Tibial artery (tissue), 4 donors: ENCODE results near the gene FLII.
A peak's percentile ranks its signal among the peaks of the same experiment; 100 is the strongest.

Source experiments
- DNase-seq, 2 donors: peaks; one replicate each; pipeline ENCODE4 v3.0.0-alpha.2; 2019
- H3K27ac ChIP-seq, 2 donors: fragments of 200-600 bp; sonication (generic) in 1 of 2; 1 replicate in 1 of 2; 2 replicates in 1 of 2; pipeline ENCODE4 v1.5.1; 2018 to 2019; ENCODE audit warnings: mild to moderate bottlenecking in 1 of 2
- H3K27me3 ChIP-seq, 2 donors: fragments of 200-600 bp; sonication (generic) in 1 of 2; one replicate each; pipeline versions ENCODE4 v1.5.1 to v1.6.0; 2016 to 2019
- H3K36me3 ChIP-seq, 3 donors: fragments of 200-600 bp; sonication (generic) in 2 of 3; one replicate each; pipeline ENCODE4 v1.5.1; 2016 to 2019; ENCODE audit warnings: mild to moderate bottlenecking in 2 of 3
- H3K4me1 ChIP-seq, 4 donors: fragments of 200-600 bp; sonication (generic) in 2 of 4; 1 replicate in 3 of 4; 2 replicates in 1 of 4; pipeline ENCODE4 v1.5.1; 2016 to 2019
- H3K4me3 ChIP-seq, 2 donors: fragments of 200-600 bp; sonication (generic) in 1 of 2; 1 replicate in 1 of 2; 2 replicates in 1 of 2; pipeline ENCODE4 v1.5.1; 2018 to 2019; ENCODE audit warnings: mild to moderate bottlenecking in 2 of 2
- H3K9me3 ChIP-seq, 3 donors: fragments of 200-600 bp; sonication (generic) in 1 of 3; one replicate each; pipeline ENCODE4 v1.5.1; 2016 to 2019
- intact Hi-C: fragments of 100-400 bp; cut with DNase I; formaldehyde crosslinking; loops from one replicate; pipeline ENCODE4 v1.15.0; 2023; ENCODE audit warnings: low total_unique reads
- TF ChIP-seq, protein P1 (sequence below), 2 experiments: fragments of 200-600 bp in 1 of 2; fragments of 450-650 bp in 1 of 2; IDR thresholded peaks; one replicate each; pipeline ENCODE4 v1.5.1; 2017 to 2019; ENCODE audit warnings: antibody characterized with exemption in 2 of 2, mild to moderate bottlenecking in 1 of 2, moderate library complexity in 1 of 2

The FLII gene

DNA sequence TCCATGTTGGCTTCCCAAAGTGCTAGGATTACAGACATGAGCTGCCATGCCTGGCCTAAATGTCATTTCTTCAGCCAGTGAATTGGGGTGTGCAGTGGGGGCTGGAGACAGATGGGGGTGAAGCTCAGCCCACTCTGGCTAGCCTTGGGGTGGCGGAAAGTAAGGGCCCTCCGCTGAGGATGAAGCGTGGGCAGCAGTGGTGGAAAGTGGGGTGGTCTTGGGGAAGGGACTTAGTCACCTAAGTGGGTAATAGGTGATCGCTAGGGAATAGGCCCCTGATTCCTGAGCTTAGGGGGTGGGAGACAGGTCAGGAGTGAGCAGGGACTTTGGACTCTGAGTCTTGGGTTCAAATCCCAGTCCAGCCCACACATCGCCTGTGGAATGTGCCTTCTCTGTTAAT is 30.9 kb downstream of the FLII start:
- Histone ChIP-seq H3K4me3 (no peak overlapping the region), H3K9me3 (no peaks in the 10 kb centered on the region), H3K27ac (no peak overlapping the region), H3K36me3 (peaks cover 0 to 5% (median 0%) of the 10 kb centered on the region in 3 donors), H3K4me1 (peaks cover 0 to 19% (median 16%) of the 10 kb centered on the region in 4 donors), H3K27me3 (no peaks in the 10 kb centered on the region)
- no peak for DNase-seq
- intact Hi-C loops: no loop called here
- TF ChIP-seq, protein P1, sequence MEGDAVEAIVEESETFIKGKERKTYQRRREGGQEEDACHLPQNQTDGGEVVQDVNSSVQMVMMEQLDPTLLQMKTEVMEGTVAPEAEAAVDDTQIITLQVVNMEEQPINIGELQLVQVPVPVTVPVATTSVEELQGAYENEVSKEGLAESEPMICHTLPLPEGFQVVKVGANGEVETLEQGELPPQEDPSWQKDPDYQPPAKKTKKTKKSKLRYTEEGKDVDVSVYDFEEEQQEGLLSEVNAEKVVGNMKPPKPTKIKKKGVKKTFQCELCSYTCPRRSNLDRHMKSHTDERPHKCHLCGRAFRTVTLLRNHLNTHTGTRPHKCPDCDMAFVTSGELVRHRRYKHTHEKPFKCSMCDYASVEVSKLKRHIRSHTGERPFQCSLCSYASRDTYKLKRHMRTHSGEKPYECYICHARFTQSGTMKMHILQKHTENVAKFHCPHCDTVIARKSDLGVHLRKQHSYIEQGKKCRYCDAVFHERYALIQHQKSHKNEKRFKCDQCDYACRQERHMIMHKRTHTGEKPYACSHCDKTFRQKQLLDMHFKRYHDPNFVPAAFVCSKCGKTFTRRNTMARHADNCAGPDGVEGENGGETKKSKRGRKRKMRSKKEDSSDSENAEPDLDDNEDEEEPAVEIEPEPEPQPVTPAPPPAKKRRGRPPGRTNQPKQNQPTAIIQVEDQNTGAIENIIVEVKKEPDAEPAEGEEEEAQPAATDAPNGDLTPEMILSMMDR (IDR thresholded peaks at IDR 0.05): no peak

DNA sequence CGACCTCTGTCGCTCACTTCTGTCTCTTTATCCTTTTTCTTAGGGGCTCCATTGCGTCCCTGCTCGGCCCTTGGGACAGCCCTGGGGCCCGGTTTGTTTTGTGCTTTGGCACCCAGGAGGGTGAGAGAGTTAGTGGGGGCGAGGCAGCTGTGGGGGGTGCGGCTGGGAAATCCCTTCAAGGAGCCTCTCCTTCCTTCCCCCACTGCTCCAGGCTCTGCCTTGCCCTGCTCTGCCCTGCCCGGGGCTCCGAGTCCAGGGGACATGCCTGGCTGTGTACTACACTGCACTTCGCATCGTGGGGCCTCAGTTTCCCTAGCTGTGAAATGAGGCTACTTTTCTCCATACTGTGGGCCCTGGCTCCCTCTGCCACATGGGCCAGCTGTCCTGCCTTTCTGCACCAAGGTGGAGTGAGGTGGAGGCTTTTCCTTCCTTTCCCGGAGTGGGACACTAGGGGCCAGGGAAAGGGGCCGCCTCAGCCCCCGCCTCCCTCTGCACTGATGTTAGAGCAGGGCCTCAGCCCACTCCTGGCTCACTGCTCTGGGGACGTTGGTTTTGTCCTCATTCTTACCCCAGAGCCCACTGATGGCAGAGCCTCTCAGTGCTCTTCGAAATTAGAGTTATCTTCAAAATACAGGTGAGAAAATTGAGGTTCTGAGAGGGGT is 32.1 kb downstream of the FLII start:
- H3K27ac ChIP-seq: peak overlapping the region; percentile 58 to 65
- intact Hi-C loops: no loop called here
- peaks cover 0 to 19% (median 16%) of the 10 kb centered on the region in 4 donors for H3K4me1 ChIP-seq
- DNase-seq: no peak
- TF ChIP-seq, protein P1 (IDR thresholded peaks at IDR 0.05): no peak
- no peaks in the 10 kb centered on the region for H3K9me3 ChIP-seq
- no peaks in the 10 kb centered on the region for H3K27me3 ChIP-seq
- H3K4me3 ChIP-seq: peak overlapping the region; percentile 66 to 76
- no peaks in the 10 kb centered on the region for H3K36me3 ChIP-seq

DNA sequence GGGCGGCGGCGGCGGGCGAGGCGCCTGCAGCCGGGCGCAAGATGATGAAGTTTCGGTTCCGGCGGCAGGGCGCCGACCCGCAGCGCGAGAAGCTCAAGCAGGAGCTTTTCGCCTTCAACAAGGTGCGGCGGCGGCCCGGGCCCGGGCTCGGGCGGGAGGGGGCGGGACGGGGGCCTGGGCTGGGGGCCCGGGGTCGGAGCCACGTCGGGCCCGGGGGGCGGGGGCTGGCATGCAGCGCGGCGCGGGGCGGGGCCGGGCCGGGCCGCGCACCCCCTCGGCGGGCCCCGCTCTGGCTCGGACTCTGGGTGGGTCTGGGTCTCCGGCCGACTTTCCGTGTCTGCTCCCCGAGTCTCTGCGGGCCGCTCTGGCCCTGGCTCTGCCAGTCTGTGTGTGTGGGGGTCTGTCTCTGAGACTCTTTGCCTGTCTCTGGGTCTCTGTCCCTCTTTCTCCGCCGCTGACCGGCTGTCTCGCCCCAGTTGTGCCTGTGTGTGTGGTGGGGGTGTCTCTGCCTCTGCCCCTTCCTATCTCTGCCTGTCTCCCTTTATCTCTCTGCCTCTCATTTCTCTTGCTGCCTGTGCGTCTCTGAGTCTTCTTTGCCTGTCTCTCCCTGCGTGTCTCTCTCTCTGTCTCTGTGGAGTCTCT is 32.8 kb downstream of the FLII start:
- Histone ChIP-seq H3K9me3 (no peaks in the 10 kb centered on the region), H3K27me3 (no peaks in the 10 kb centered on the region), H3K36me3 (no peaks in the 10 kb centered on the region), H3K27ac (peak overlapping the region; percentile 58 to 65), H3K4me3 (peak overlapping the region; percentile 66 to 76), H3K4me1 (peaks cover 0 to 19% (median 16%) of the 10 kb centered on the region in 4 donors)
- TF ChIP-seq, protein P1 (IDR thresholded peaks at IDR 0.05): no peak
- intact Hi-C loops: no loop called here
- DNase-seq: peak in 1 of 2 donors; percentile 67

DNA sequence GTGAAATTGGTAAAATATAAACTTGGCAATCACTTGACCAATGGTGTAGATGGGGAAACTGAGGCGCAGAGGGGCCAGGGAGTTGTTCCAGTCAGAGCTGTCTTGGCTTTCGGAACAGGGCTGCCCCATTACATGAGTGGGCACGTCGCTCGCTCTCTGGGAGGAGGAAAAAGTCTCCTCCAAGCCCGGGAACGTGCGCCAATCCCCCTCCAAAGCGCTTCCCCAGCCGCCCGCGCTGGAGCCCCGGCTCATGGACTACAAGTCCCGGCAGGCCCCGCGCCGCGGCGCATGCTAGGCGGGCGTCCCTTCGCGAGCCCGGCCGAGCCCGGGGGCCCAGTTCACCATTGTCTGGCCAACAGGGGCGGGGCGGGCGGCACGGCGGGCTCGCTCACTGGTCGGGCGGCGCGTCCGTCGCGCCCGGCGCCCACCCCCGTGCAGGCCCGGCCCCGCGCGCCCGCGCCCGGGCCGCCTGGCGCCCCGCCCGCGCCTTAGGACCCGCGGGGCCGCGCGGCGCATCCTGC is 33.4 kb downstream of the FLII start, which contains the start of gene LLGL1:
Gene LLGL1, plus strand, starts transcription at position 515 of the 521 bp plus-strand sequence. CDS start 48 bp downstream, outside the sequence.
- peaks cover 0 to 19% (median 16%) of the 10 kb centered on the region in 4 donors for H3K4me1 ChIP-seq
- H3K9me3 ChIP-seq: no peaks in the 10 kb centered on the region
- peak within 1 kb of the TSS; percentile 58 to 65 for H3K27ac ChIP-seq
- no peaks in the 10 kb centered on the region for H3K27me3 ChIP-seq
- no peaks in the 10 kb centered on the region for H3K36me3 ChIP-seq
- H3K4me3 ChIP-seq: peak within 1 kb of the TSS; percentile 66 to 76
- TF ChIP-seq, protein P1 (IDR thresholded peaks at IDR 0.05): no peak
- DNase-seq: peak; percentile 97
- intact Hi-C loops: no loop called here

DNA sequence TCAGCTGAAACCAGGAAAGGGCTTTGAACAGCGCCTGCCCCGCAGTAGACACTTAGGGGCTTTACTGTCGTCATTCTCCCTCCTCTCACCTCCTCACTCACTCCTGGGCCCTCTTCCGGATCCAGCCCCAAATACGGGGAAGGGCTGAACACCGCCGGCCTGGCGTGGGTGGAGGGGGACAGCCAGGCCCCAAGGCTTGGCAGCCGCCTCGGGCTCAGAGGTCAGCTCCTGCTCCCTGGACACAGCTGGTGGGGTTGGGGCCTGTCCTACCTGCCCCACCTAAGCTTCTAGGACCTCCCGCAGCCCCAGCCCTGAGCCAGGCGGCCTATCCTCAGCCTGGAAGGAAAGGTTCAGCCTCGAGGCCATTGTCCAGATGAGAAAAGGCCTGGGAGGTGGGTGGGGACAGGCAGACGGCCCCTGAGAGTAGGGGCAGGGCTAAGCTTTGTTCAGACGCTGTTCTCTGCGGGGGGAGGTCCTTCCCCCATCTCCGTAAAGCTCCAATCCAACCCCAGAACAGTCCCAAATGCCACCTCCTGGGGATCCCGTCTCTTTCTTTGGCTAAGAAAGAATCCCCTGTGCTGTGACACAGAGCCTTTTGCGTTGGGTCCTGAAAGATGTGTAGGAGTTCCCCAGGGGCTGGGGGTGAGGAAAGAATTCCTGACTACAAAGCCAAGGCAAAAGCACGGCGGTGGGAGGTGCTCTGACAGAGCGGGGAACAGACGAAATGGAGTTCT is 34.0 kb downstream of the FLII start:
- Histone ChIP-seq H3K4me3 (peak overlapping the region; percentile 37 to 76), H3K4me1 (peaks cover 0 to 19% (median 16%) of the 10 kb centered on the region in 4 donors), H3K9me3 (no peaks in the 10 kb centered on the region), H3K27ac (peak overlapping the region; percentile 23 to 52), H3K36me3 (no peaks in the 10 kb centered on the region), H3K27me3 (no peaks in the 10 kb centered on the region)
- intact Hi-C loops: no loop called here
- DNase-seq: peak in 1 of 2 donors; percentile 67
- TF ChIP-seq, protein P1 (IDR thresholded peaks at IDR 0.05): no peak
